Muscle layer of colon (tissue), 2 donors: Measurements from ENCODE around the gene MAPK12.

ENCODE experiments used
- H3K27ac ChIP-seq: one replicate; pipeline ENCODE4 v1.7.0; 2013; ENCODE audit warnings: low read depth, mild to moderate bottlenecking, low read length, moderate library complexity
- H3K27me3 ChIP-seq, 2 donors: one replicate each; pipeline ENCODE4 v1.7.0; 2013; ENCODE audit warnings: low read length in 2 of 2, mild to moderate bottlenecking in 2 of 2; ENCODE audit not compliant: insufficient read depth in 2 of 2, control insufficient read depth in 1 of 2
- H3K36me3 ChIP-seq: one replicate; pipeline ENCODE4 v1.7.0; 2013; ENCODE audit warnings: mild to moderate bottlenecking, low read length; ENCODE audit not compliant: insufficient read depth
- H3K4me1 ChIP-seq: one replicate; pipeline ENCODE4 v1.7.0; 2013; ENCODE audit warnings: mild to moderate bottlenecking, low read length; ENCODE audit not compliant: insufficient read depth
- H3K4me3 ChIP-seq, 2 donors: one replicate each; pipeline ENCODE4 v1.7.0; 2013; ENCODE audit warnings: low read length in 2 of 2, low read depth in 1 of 2, mild to moderate bottlenecking in 1 of 2, moderate library complexity in 1 of 2
- H3K9ac ChIP-seq: one replicate; pipeline ENCODE4 v1.7.0; 2013; ENCODE audit warnings: low read length
- H3K9me3 ChIP-seq: one replicate; pipeline ENCODE4 v1.7.0; 2013; ENCODE audit warnings: mild to moderate bottlenecking, low read length
- donor health status: abdominal sarcoma.
- donor health status: Adenocarcinoma of cecum.

The MAPK12 gene

DNA sequence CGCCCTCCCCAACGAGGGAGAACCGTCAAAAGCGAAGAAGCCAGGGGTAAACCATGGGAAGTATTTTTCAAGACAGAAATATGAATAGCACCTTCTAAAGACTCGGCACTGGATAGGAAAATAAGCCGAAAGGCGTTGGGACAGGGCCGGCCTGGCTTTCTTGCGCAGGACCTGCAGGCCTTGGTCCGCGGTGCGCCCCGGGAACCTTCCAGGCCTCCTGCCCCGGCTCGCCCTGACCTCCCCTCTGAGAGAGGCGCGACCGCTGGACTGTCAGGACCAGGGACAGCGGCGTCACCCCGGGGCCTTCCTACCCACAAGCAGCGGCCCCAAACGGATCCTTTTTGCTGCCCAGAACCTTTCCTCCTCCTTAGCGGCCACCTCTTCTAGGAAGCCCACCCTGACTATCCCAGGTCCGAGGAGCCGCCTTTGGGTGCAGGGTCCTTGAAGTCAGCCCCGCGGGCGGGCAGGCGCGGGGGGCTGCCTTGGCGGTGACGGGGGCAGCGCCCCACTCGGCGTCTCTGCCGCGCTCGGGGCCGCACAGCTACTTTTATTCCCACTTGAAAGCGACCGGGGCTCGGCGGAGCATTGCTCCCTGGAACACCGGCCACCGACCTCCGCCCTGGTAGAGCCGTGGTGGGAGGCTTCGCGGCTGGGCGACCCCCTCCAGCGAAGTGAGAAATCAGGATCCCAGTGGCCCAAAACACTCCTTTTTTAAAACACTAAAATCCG is 9.3 kb upstream of the MAPK12 start:
- Histone ChIP-seq H3K27me3 (peaks cover 0 to 33% of the 10 kb centered on the region in 2 donors), H3K4me1 (peaks cover 5% of the 10 kb centered on the region)

DNA sequence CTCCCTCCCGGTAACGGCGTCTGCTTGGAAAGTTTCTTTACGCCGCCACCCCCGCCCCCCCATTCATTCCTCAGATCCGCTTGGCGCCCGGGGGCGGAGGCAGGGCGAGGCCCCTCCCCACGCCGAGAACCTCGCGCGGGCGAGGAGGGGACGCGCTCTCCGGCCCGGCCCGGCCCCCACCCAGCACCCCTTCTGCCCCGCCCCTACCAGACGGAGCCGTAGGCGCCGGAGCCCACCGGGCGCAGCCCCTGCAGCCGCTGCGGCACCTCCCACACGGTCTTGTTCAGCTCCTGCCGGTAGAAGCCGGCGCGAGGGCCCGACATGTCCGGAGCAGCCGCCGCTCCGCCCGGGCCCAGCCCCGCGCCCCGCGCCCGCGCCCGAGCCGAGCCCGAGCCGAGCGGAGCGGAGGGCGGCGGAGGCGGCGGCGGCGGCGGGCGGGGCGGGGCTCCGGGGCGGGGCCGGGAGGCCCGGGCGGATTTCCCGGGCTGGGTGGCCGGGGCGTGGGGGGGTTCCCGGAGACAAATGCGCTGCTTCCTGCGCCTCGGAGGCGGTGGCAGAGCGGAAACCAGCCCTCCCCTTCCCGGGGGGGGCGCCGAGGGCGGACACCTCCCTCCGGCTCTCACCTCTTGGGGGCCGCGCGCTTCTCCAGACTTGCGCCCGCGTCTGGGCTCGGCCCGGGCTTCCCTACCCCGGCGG is 8.6 kb upstream of the MAPK12 start, which contains the start of gene MAPK11:
MAPK11 (minus strand) TSS at position 411 of the 696 bp plus-strand sequence; CDS start at position 323, 88 bp downstream.
- Histone ChIP-seq H3K9ac (no peak within 1 kb of the TSS), H3K36me3 (no peaks in the 10 kb centered on the region), H3K4me3 (peak within 1 kb of the TSS; percentile 43 to 45), H3K27me3 (peaks cover 0 to 38% of the 10 kb centered on the region in 2 donors), H3K4me1 (peaks cover 5% of the 10 kb centered on the region), H3K27ac (no peak within 1 kb of the TSS), H3K9me3 (no peaks in the 10 kb centered on the region)

More for the DNA sequence above, 9.3 kb upstream of the MAPK12 start:
- Histone ChIP-seq H3K9me3 (no peaks in the 10 kb centered on the region), H3K9ac (no peak overlapping the region), H3K27ac (no peak overlapping the region), H3K36me3 (peaks cover 4% of the 10 kb centered on the region), H3K4me3 (peak overlapping the region; percentile 43 to 45)

- Histone ChIP-seq H3K9ac (no peak overlapping the region), H3K4me1 (peaks cover 5% of the 10 kb centered on the region)
Measured at GRCh38 chr22:50269573-50269969, 8.1 kb upstream of the MAPK12 start.

DNA sequence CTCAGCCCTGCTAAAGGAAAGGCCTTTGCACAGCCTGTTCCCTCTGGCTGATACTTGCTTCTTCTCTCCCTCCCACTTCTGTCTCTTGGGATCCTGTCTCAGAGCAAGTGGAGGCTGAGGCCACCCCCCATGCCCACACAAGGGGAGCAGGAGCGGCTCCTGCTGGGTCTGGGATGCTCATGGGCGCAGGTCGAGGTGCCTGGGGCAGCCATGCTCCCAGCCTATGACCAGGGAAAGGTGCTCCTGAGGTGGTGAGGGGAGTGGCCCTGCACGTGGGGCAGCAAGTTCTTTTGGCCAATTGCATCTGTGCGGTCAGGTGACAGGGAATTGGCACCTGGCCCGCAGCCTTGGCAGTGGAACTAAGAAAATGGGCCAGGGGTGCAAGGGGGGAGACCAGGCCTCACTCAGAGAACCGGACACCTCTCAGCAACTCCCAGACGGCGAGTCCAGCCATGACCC is 7.2 kb upstream of the MAPK12 start:
- H3K27ac ChIP-seq: no peak overlapping the region
- H3K4me1 ChIP-seq: peaks cover 5% of the 10 kb centered on the region
- H3K4me3 ChIP-seq: no peak overlapping the region
- H3K27me3 ChIP-seq: peaks cover under 1 to 38% of the 10 kb centered on the region in 2 donors
- no peak overlapping the region for H3K9ac ChIP-seq
- H3K9me3 ChIP-seq: no peaks in the 10 kb centered on the region
- H3K36me3 ChIP-seq: no peaks in the 10 kb centered on the region

More at GRCh38 chr22:50269573-50269969, 8.1 kb upstream of the MAPK12 start:
- Histone ChIP-seq H3K9me3 (no peaks in the 10 kb centered on the region), H3K4me3 (no peak overlapping the region), H3K36me3 (no peaks in the 10 kb centered on the region), H3K27me3 (peaks cover 0 to 38% of the 10 kb centered on the region in 2 donors), H3K27ac (no peak overlapping the region)

DNA sequence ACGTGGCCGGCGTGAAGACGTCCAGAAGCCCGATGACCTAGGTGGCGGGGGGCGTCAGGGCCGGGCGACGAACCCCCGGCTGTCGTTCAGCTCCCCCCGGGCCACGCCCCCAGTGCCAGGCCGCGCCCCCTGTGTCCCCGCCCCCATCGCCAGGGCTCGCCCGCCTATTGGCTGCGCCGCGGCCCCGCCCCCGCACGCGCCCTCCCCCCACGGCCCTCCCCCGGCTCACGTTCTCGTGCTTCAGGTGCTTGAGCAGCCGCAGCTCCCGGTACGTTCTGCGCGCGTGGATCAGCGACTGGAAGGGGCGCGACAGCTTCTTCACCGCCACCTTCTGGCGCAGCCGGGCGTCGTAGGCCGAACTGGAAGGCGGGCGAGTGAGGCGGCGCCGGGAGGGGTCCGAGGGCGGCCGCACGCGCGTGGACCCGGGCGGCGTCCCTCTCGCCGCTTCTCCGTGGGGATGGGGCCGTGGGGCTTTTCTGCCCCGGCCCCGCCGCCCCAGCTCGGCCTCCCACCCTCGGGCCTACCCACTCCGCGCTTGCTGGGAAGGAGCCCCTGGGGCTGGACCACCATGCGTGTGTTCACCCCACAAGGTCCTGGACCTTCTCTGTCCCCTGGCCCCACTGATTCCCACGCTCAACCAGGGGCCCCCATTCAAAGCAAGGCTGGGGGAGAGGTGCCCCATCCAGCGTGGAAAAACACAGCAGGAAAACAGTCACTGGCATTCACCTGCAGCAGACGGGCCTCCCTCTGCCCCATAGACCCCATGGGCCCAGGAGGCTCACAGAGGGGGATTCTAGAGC is 6.3 kb upstream of the MAPK12 start:
- Histone ChIP-seq H3K27me3 (peaks cover 9 to 46% of the 10 kb centered on the region in 2 donors), H3K4me3 (peak overlapping the region in 1 of 2 donors; percentile 14)

GRCh38 chr22:50266994-50267393 is 5.5 kb upstream of the MAPK12 start:
- Histone ChIP-seq H3K9ac (no peak overlapping the region), H3K4me1 (peaks cover 5% of the 10 kb centered on the region), H3K4me3 (no peak overlapping the region), H3K27ac (no peak overlapping the region), H3K27me3 (peaks cover 11 to 46% of the 10 kb centered on the region in 2 donors), H3K36me3 (no peaks in the 10 kb centered on the region), H3K9me3 (no peaks in the 10 kb centered on the region)

More for the DNA sequence above, 6.3 kb upstream of the MAPK12 start:
- H3K9me3 ChIP-seq: no peaks in the 10 kb centered on the region
- peaks cover 5% of the 10 kb centered on the region for H3K4me1 ChIP-seq
- H3K27ac ChIP-seq: peak overlapping the region; percentile 2
- H3K9ac ChIP-seq: no peak overlapping the region
- no peaks in the 10 kb centered on the region for H3K36me3 ChIP-seq

DNA sequence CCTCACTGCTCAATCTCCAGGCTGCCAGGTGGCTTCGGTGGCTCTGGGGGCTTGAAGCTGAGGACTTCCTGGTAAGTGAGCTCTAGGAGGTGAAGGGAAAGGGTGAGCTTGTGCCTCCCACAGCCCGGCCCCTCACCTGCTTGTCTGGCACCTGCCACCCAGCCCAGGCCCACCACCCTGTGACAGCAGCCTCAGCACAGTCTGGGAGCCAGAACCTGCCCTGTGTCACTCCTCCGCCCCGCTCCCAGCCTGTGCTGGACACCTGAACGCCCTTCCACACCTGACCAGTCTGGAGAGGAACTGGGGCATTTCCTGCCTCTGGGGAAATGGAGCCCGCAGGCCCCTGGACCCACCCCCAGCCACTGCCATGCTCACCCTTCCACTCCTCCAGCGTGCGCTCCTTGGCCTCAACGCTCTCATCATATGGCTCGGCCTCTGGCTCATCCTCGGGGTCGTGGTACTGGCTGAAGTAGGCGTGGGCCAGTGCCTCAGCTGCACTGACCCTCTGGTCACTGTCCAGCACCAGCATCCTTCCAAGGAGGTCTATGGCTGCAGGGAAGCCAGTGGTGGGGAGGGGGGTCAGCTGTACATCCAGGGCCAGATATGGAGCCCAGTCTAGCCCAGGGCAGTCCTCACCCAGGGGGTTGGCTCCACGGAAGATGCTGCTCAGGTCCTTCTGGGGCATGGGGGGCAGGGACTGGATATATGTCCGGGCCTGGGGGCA is 3.6 kb upstream of the MAPK12 start:
- Histone ChIP-seq H3K9ac (no peak overlapping the region), H3K9me3 (no peaks in the 10 kb centered on the region), H3K36me3 (no peaks in the 10 kb centered on the region), H3K27me3 (peaks cover 11 to 48% of the 10 kb centered on the region in 2 donors), H3K4me1 (no peaks in the 10 kb centered on the region), H3K27ac (no peak overlapping the region), H3K4me3 (no peak overlapping the region)

DNA sequence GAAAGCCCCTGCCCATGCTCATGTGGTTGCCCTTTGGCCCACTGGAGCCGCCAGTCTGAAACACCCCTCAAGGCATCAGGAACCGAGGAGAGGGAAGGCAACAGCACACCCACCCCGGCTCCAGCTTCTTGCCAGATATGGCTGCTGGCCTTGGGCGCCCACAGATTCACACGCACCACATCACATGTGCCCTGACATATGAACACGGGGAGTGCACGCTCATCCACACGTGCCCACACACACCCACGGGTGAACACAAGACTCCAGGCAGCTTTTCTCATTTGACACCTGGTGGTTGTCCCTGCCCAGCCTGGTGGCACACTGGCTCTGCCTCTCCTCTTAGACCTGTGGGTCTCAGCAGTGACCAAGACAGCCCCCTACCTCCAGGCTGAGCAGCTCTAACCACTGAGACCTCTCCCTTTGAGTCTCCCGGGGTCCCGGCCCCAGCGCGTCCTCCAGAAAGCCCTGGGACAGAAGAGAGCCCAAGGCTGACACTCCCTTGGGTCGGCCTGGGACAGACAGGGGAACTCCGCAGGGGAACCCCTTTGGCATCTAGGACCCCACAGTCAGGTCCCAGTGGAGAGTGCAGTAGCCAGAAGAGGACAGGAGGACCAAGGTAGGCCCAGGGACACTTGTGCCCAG is 2.7 kb upstream of the MAPK12 start:
- H3K9me3 ChIP-seq: no peaks in the 10 kb centered on the region
- no peaks in the 10 kb centered on the region for H3K4me1 ChIP-seq

GRCh38 chr22:50262973-50263617 is 1.6 kb upstream of the MAPK12 start:
- H3K27ac ChIP-seq: no peak overlapping the region
- H3K4me3 ChIP-seq: no peak overlapping the region
- no peaks in the 10 kb centered on the region for H3K36me3 ChIP-seq
- H3K4me1 ChIP-seq: no peaks in the 10 kb centered on the region
- H3K27me3 ChIP-seq: peaks cover 11 to 52% of the 10 kb centered on the region in 2 donors
- no peaks in the 10 kb centered on the region for H3K9me3 ChIP-seq
- H3K9ac ChIP-seq: no peak overlapping the region

More for the DNA sequence above, 2.7 kb upstream of the MAPK12 start:
- Histone ChIP-seq H3K4me3 (no peak overlapping the region), H3K9ac (no peak overlapping the region), H3K27ac (no peak overlapping the region), H3K27me3 (peaks cover 11 to 53% of the 10 kb centered on the region in 2 donors), H3K36me3 (no peaks in the 10 kb centered on the region)

GRCh38 chr22:50262460-50262911 is 1.0 kb upstream of the MAPK12 start:
- H3K9me3 ChIP-seq: no peaks in the 10 kb centered on the region
- no peak overlapping the region for H3K4me3 ChIP-seq
- H3K27ac ChIP-seq: no peak overlapping the region
- H3K4me1 ChIP-seq: no peaks in the 10 kb centered on the region
- no peaks in the 10 kb centered on the region for H3K36me3 ChIP-seq
- no peak overlapping the region for H3K9ac ChIP-seq
- peaks cover 11 to 57% of the 10 kb centered on the region in 2 donors for H3K27me3 ChIP-seq
